HUDEP-2 (cell line): ENCODE data around the gene SLC35F3.

Experiments used
- DNase-seq, 76 experiments: peaks; one replicate each; lab custom pipeline; 2025; ENCODE audit not compliant: unreplicated experiment in 76 of 76; lab: John Stamatoyannopoulos, UW

Gene SLC35F3

GRCh38 chr1:234307726-234308125 lies 403.2 kb downstream of the SLC35F3 start:
- DNase-seq: no peak

- no peak for DNase-seq
Measured at GRCh38 chr1:234309243-234309597, 404.7 kb downstream of the SLC35F3 start.

- DNase-seq: peak in 45 of 76 experiments; percentile 3 to 58 (median 19)
Measured at GRCh38 chr1:234309598-234310459, 405.4 kb downstream of the SLC35F3 start.

GRCh38 chr1:234310460-234310817 lies 406.0 kb downstream of the SLC35F3 start:
- no peak for DNase-seq

- no peak for DNase-seq
Measured at GRCh38 chr1:234311414-234311813, 406.9 kb downstream of the SLC35F3 start.

GRCh38 chr1:234313171-234313570 lies 408.7 kb downstream of the SLC35F3 start:
- DNase-seq: no peak

- DNase-seq: no peak
Measured at GRCh38 chr1:234315091-234315541, 410.6 kb downstream of the SLC35F3 start.

GRCh38 chr1:234315588-234315987 lies 411.1 kb downstream of the SLC35F3 start:
- no peak for DNase-seq

- DNase-seq: no peak
Measured at GRCh38 chr1:234316486-234316885, 412.0 kb downstream of the SLC35F3 start.

- DNase-seq: no peak
Measured at GRCh38 chr1:234316937-234317336, 412.5 kb downstream of the SLC35F3 start.

- DNase-seq: no peak
Measured at GRCh38 chr1:234320069-234320468, 415.6 kb downstream of the SLC35F3 start.

- DNase-seq: no peak
Measured at GRCh38 chr1:234320549-234320948, 416.1 kb downstream of the SLC35F3 start.

- no peak for DNase-seq
Measured at GRCh38 chr1:234321231-234321630, 416.8 kb downstream of the SLC35F3 start.

- DNase-seq: no peak
Measured at GRCh38 chr1:234322097-234322496, 417.6 kb downstream of the SLC35F3 start.

- peak in 50 of 76 experiments; percentile 3 to 62 (median 28) for DNase-seq
Measured at GRCh38 chr1:234322979-234323378, 418.5 kb downstream of the SLC35F3 start.

GRCh38 chr1:234324821-234325220 lies 420.3 kb downstream of the SLC35F3 start:
- DNase-seq: no peak

GRCh38 chr1:234325878-234326496 lies 421.5 kb downstream of the SLC35F3 start:
- no peak for DNase-seq

GRCh38 chr1:234326497-234327366 lies 422.3 kb downstream of the SLC35F3 start:
- peak in 37 of 76 experiments; percentile 1 to 49 (median 16) for DNase-seq

- DNase-seq: no peak
Measured at GRCh38 chr1:234327577-234328164, 423.2 kb downstream of the SLC35F3 start.

- DNase-seq: no peak
Measured at GRCh38 chr1:234330843-234331215, 426.4 kb downstream of the SLC35F3 start.

GRCh38 chr1:234331507-234331906 lies 427.0 kb downstream of the SLC35F3 start:
- no peak for DNase-seq
